ENCODE data around the gene ERC1.
"Not testable (repeated sequence)": the region's sequence is repeated elsewhere in the genome, so short reads cannot be mapped to it uniquely, and the experiment has no call there.

ERC1 gene

GRCh38 chr12:1250641-1251040 is 259.6 kb downstream of the ERC1 start:
- TF ChIP-seq CTCF (IDR thresholded peaks at IDR 0.05; ENCODE audit: low read depth, low read length), result no peak
- DNase-seq (ENCODE audit: low read depth), result no peak
- no peak overlapping the region for H3K4me3 ChIP-seq (ENCODE audit: low read depth, low read length)

GRCh38 chr12:1252758-1253157 is 261.7 kb downstream of the ERC1 start:
- no peak overlapping the region for H3K4me3 ChIP-seq (ENCODE audit: low read depth, low read length)
- TF ChIP-seq POLR2A (IDR thresholded peaks at IDR 0.05; ENCODE audit: extremely low read depth, insufficient read length) (no peak), MAX (IDR thresholded peaks at IDR 0.05; ENCODE audit: low read depth, low read length) (no peak), CTCF (IDR thresholded peaks at IDR 0.05; ENCODE audit: low read depth, low read length) (no peak), MYC (IDR thresholded peaks at IDR 0.05; ENCODE audit: low read depth, low read length) (no peak)
- no peak for DNase-seq (ENCODE audit: low read depth)

- not testable (repeated sequence) for DNase-seq (ENCODE audit: low read depth); H3K4me3 ChIP-seq (ENCODE audit: low read depth, low read length)
These were observed 264.1 kb downstream of the ERC1 start for GRCh38 chr12:1255125-1255524.

- not testable (repeated sequence) for H3K4me3 ChIP-seq (ENCODE audit: low read depth, low read length); DNase-seq (ENCODE audit: low read depth)
These were observed 264.8 kb downstream of the ERC1 start for GRCh38 chr12:1255854-1256253.

GRCh38 chr12:1256285-1256684 is 265.3 kb downstream of the ERC1 start:
- TF ChIP-seq MAX (IDR thresholded peaks at IDR 0.05; ENCODE audit: low read depth, low read length) (no peak), MYC (IDR thresholded peaks at IDR 0.05; ENCODE audit: low read depth, low read length) (no peak), POLR2A (IDR thresholded peaks at IDR 0.05; ENCODE audit: extremely low read depth, insufficient read length) (no peak), CTCF (IDR thresholded peaks at IDR 0.05; ENCODE audit: low read depth, low read length) (no peak)
- no peak overlapping the region for H3K4me3 ChIP-seq (ENCODE audit: low read depth, low read length)
- DNase-seq (ENCODE audit: low read depth), result no peak

GRCh38 chr12:1256991-1257390 is 266.0 kb downstream of the ERC1 start:
- no peak overlapping the region for H3K4me3 ChIP-seq (ENCODE audit: low read depth, low read length)
- TF ChIP-seq MYC (IDR thresholded peaks at IDR 0.05; ENCODE audit: low read depth, low read length), result no peak
- no peak for TF ChIP-seq MAX (IDR thresholded peaks at IDR 0.05; ENCODE audit: low read depth, low read length)
- TF ChIP-seq POLR2A (IDR thresholded peaks at IDR 0.05; ENCODE audit: extremely low read depth, insufficient read length), result no peak
- no peak for TF ChIP-seq CTCF (IDR thresholded peaks at IDR 0.05; ENCODE audit: low read depth, low read length)
- no peak for DNase-seq (ENCODE audit: low read depth)

GRCh38 chr12:1262011-1262410 is 271.0 kb downstream of the ERC1 start:
- DNase-seq (ENCODE audit: low read depth), result no peak
- no peak overlapping the region for H3K4me3 ChIP-seq (ENCODE audit: low read depth, low read length)
- TF ChIP-seq MAX (IDR thresholded peaks at IDR 0.05; ENCODE audit: low read depth, low read length) (no peak), CTCF (IDR thresholded peaks at IDR 0.05; ENCODE audit: low read depth, low read length) (no peak), MYC (IDR thresholded peaks at IDR 0.05; ENCODE audit: low read depth, low read length) (no peak), POLR2A (IDR thresholded peaks at IDR 0.05; ENCODE audit: extremely low read depth, insufficient read length) (no peak)

Data from NB4 (cell line).